LNCAP (cell line): ENCODE results near the gene MAP3K5.

Experiments used
- TF ChIP-seq, protein P1 (sequence below): fragments of 450-650 bp; IDR thresholded peaks from 2 replicates; pipeline ENCODE4 v1.5.1; 2017; ENCODE audit warnings: mild to moderate bottlenecking

The MAP3K5 gene

DNA sequence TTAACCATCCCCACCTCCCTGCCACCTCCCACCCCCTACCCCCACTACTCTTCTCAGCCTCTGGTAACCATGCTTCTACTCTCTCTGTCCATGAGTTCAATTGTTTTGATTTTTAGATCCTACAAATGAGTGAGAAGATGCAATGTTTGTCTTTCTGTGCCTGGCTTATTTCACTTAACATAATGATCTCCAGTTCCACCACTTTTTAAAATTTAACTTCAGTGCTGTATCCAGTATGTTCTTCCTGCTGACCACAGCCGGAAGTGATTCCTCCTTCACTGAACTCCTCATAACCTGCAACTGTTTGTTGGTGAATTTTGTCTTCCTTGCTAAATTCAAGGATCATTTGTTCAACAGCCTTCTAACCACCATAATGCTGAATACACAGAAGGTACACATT lies 245.9 kb downstream of the MAP3K5 start:
- TF ChIP-seq, protein P1, sequence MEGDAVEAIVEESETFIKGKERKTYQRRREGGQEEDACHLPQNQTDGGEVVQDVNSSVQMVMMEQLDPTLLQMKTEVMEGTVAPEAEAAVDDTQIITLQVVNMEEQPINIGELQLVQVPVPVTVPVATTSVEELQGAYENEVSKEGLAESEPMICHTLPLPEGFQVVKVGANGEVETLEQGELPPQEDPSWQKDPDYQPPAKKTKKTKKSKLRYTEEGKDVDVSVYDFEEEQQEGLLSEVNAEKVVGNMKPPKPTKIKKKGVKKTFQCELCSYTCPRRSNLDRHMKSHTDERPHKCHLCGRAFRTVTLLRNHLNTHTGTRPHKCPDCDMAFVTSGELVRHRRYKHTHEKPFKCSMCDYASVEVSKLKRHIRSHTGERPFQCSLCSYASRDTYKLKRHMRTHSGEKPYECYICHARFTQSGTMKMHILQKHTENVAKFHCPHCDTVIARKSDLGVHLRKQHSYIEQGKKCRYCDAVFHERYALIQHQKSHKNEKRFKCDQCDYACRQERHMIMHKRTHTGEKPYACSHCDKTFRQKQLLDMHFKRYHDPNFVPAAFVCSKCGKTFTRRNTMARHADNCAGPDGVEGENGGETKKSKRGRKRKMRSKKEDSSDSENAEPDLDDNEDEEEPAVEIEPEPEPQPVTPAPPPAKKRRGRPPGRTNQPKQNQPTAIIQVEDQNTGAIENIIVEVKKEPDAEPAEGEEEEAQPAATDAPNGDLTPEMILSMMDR: no peak

DNA sequence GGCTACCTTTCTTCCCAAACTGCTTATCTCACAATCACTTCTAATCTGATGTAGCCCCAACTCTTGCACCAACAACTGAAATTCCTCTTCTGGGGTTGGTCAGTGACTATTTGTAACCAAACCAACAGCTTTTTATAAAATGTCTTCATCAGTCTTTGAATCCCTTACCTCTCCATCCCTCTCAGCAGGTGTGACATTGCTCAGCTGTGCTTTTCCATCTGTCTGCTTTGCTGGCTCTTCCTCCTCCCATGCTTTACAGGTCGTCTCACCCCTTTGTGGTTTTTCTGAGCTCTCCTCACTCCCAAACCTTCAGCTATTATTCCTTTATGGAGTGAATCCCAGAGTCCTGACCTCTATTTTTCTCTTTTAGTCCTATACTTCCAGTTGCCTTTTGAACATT lies 248.0 kb downstream of the MAP3K5 start:
- TF ChIP-seq, protein P1: no peak

DNA sequence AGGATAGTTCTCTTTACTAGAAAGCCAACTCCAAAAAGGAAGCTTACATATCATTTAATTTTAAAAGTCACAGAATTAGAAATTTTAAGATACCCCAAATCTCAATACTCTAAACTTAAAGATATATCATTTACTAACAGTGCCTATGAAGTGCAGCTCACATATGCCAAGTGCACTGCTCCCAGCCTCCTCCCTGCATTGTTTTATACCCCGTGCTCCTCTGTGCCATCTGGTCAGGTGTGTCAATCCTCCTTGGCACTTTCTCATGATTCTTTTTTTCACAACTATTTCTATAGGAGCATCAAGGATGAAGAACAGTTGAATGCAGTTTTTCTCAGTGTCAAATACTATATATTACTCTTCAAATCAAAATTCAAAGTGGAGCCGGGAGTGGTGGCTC lies 250.9 kb downstream of the MAP3K5 start:
- TF ChIP-seq, protein P1: no peak

DNA sequence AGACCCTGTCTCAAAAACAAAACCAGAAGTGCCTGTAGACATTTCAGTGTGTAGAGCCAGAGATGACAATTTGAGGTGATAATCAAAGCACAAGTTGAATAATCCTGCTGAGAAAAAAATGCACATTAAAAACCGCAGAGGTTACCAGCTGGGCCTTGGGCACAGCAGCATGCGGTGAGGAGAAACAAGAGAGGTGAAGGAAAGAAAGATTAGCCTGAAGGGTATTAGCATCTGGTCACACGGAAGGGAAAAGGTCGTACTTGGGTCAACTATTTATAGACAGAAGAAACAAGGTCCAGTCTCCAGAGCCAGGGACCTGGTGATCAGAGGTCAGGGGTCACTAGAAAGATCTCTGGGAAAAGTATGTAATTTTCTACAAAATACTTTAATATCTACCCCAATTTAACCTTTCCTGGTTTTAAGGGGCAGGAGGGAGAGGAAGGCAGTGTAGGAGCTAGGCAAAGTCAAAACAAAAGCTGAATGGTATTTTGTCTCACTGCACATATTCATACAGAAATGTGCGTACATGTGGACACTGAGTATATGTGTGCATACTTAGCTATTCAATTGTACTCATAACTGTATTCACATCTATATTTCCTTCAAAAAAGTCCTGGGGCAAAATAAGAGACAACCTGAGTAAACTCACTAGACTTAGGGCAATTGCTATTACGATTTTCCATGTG lies 252.2 kb downstream of the MAP3K5 start:
- TF ChIP-seq, protein P1: no peak

DNA sequence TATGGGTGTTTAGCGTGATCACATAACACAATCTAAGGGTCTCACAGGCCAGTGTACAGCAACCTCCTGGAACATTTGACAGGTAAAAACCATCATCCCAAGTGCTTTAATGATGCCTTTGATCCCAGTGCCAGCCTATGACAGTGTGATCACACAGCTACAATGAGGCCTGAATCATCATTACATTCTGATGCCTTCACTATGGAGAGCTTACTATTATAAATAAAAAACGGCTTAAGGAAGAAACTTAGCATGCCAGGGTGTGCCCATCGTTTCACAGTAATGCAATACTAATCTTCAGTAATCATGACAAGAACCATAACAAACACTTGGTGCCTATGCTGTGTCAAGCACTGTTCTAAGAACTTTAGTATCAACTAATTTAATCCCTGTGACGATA lies 253.4 kb downstream of the MAP3K5 start:
- TF ChIP-seq, protein P1: no peak

DNA sequence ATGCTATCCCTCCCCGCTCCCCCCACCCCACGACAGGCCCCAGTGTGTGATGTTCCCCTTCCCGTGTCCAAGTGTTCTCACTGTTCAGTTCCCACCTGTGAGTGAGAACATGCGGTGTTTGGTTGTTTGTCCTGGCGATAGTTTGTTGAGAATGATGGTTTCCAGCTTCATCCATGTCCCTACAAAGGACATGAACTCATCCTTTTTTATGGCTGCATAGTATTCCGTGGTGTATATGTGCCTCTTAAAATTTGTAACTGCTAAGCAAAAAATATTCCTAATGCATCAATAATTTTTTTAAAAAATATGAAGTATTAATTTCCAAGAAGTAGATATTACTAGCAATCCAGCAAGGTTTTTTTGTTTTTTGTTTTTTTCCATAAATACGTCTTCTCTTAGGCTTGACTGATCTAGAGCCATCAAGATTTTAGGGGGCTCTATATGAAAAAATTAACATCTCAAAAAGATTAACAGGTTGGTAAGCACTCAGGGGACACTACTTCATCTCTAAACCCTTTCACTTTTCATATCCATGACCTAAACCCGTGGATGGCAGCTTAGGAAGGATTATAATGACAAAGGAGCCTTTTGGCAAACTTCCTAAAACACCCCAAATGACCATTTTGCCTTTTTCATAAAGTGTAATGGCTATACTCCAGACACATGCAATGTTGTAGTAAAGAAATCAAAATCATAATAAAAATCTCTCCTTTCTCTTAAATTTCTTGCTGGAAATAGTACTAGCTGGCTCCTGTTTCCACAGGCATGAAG lies 256.2 kb downstream of the MAP3K5 start:
- TF ChIP-seq, protein P1: no peak

DNA sequence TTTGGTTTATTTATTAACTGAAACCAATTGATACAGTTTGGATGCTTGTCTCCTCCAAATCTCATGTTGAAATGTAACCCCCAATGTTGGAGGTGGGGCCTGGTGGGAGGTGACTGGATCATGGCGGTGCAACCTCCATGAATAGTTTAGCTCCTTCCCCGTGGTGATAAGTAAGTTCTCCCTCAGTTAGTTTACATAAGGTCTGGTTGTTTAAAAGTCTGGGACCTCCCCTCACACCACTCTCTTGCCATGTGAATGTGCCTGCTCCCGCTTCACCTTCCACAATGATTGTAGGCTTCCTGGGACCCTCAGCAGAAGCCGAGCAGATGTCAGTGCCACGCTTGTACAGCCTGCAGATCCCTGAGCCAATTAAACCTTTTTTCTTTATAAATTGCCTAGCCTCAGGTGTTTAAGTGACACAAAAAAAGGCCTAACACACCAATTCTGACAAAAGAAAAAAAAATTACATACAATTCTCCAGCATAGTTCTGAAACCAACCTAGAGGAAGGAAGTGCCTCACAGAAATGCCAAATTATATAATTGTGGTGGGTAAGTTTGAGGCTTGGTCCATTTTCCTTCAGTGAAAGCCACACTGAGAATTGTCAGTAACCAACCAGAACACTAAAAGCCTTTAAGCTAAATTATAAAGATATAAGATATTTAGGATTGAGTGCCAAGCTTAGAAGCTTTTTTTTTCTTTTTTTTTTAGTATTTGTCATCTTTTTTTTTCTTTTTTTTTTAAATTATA lies 257.1 kb downstream of the MAP3K5 start:
- TF ChIP-seq, protein P1: no peak
